ENCODE measurements around the gene CDKN1B.
A peak's percentile ranks its signal among the peaks of the same experiment; 100 is the strongest.
"Not testable (repeated sequence)": the region's sequence is repeated elsewhere in the genome, so short reads cannot be mapped to it uniquely, and the experiment has no call there.

CDKN1B gene

GRCh38 chr12:12733118-12733517, 15.9 kb downstream of the CDKN1B start:
- H3K36me3 ChIP-seq (ENCODE audit: control insufficient read depth, insufficient read depth, low read length): no peaks in the 10 kb centered on the region; the same call in 1 of the 2 replicates
- H3K4me3 ChIP-seq (replicated peaks; ENCODE audit: low read depth, low read length): no peak overlapping the region
- TF ChIP-seq CTCF (IDR thresholded peaks at IDR 0.05; ENCODE audit: insufficient read depth, low read length, poor library complexity, severe bottlenecking): no peak
- no peak for DNase-seq (ENCODE audit: extremely low read depth, insufficient read length)
- H3K27me3 ChIP-seq (replicated peaks; ENCODE audit: control insufficient read depth, insufficient read depth, low read length): no peaks in the 10 kb centered on the region

GRCh38 chr12:12734054-12734453, 16.9 kb downstream of the CDKN1B start:
- Histone ChIP-seq H3K27me3 (replicated peaks; ENCODE audit: control insufficient read depth, insufficient read depth, low read length) (no peaks in the 10 kb centered on the region), H3K4me3 (replicated peaks; ENCODE audit: low read depth, low read length) (no peak overlapping the region), H3K36me3 (ENCODE audit: control insufficient read depth, insufficient read depth, low read length) (no peaks in the 10 kb centered on the region; the same call in 1 of the 2 replicates)
- DNase-seq (ENCODE audit: extremely low read depth, insufficient read length): no peak
- no peak for TF ChIP-seq CTCF (IDR thresholded peaks at IDR 0.05; ENCODE audit: insufficient read depth, low read length, poor library complexity, severe bottlenecking)

GRCh38 chr12:12734561-12735071, 17.4 kb downstream of the CDKN1B start:
- Histone ChIP-seq H3K36me3 (ENCODE audit: control insufficient read depth, insufficient read depth, low read length) (no peaks in the 10 kb centered on the region; the same call in 1 of the 2 replicates), H3K4me3 (replicated peaks; ENCODE audit: low read depth, low read length) (no peak overlapping the region), H3K27me3 (replicated peaks; ENCODE audit: control insufficient read depth, insufficient read depth, low read length) (no peaks in the 10 kb centered on the region)
- no peak for DNase-seq (ENCODE audit: extremely low read depth, insufficient read length)
- TF ChIP-seq CTCF (IDR thresholded peaks at IDR 0.05; ENCODE audit: insufficient read depth, low read length, poor library complexity, severe bottlenecking): no peak

- no peak for TF ChIP-seq CTCF (IDR thresholded peaks at IDR 0.05; ENCODE audit: insufficient read depth, low read length, poor library complexity, severe bottlenecking)
- Histone ChIP-seq H3K27me3 (replicated peaks; ENCODE audit: control insufficient read depth, insufficient read depth, low read length) (no peaks in the 10 kb centered on the region), H3K36me3 (ENCODE audit: control insufficient read depth, insufficient read depth, low read length) (no peaks in the 10 kb centered on the region; the same call in 1 of the 2 replicates), H3K4me3 (replicated peaks; ENCODE audit: low read depth, low read length) (no peak overlapping the region)
- no peak for DNase-seq (ENCODE audit: extremely low read depth, insufficient read length)
Measured at GRCh38 chr12:12735301-12735700, 18.1 kb downstream of the CDKN1B start.

- TF ChIP-seq CTCF (IDR thresholded peaks at IDR 0.05; ENCODE audit: insufficient read depth, low read length, poor library complexity, severe bottlenecking): peak; percentile 57
Measured at GRCh38 chr12:12736759-12737676, 19.9 kb downstream of the CDKN1B start.

GRCh38 chr12:12738152-12738551, 21.0 kb downstream of the CDKN1B start:
- H3K27me3 ChIP-seq (replicated peaks; ENCODE audit: control insufficient read depth, insufficient read depth, low read length); H3K36me3 ChIP-seq (ENCODE audit: control insufficient read depth, insufficient read depth, low read length); H3K4me3 ChIP-seq (replicated peaks; ENCODE audit: low read depth, low read length); DNase-seq (ENCODE audit: extremely low read depth, insufficient read length): not testable (repeated sequence)

More at GRCh38 chr12:12736759-12737676, 19.9 kb downstream of the CDKN1B start:
- H3K4me3 ChIP-seq (replicated peaks; ENCODE audit: low read depth, low read length): peak overlapping the region; percentile 47
- H3K27me3 ChIP-seq (replicated peaks; ENCODE audit: control insufficient read depth, insufficient read depth, low read length): no peaks in the 10 kb centered on the region
- H3K36me3 ChIP-seq (ENCODE audit: control insufficient read depth, insufficient read depth, low read length): no peaks in the 10 kb centered on the region
- DNase-seq (ENCODE audit: extremely low read depth, insufficient read length): peak; percentile 58
